IMR-90 (cell line): ENCODE measurements around the gene CNPY1. TPM values are rescaled to one million over a fixed set of nuclear protein-coding genes. Genes with fewer than 3 reads are reported as not detected.

Source experiments
- ATAC-seq: fragments of 200-7000 bp; cut with Tn5 transposase; 2 replicates; pipeline ENCODE4 v1.9.1; 2020; ENCODE audit warnings: low read depth, mild to moderate bottlenecking, moderate library complexity
- BruUV-seq: library from RNA; stranded (reverse); fragments of 400-500 nt; replicated peaks from 2 replicates; lab custom pipeline; 2021; lab: Mats Ljungman, UMichigan
- CTCF ChIA-PET: fragments of 300-600 bp; formaldehyde crosslinking; extraction: SDS; loops from one replicate; lab custom pipeline; 2021; ENCODE audit warnings: antibody characterized with exemption; lab: Yijun Ruan, JAX
- POLR2A ChIA-PET: fragments of 300-600 bp; sonication (Branson Sonifier 250); formaldehyde crosslinking; loops from one replicate; lab custom pipeline; 2022; ENCODE audit warnings: antibody characterized with exemption; ENCODE audit not compliant: unreplicated experiment; lab: Charles Lee
- DNase-seq: peaks from one replicate; pipeline ENCODE4 v3.0.0; 2013
- H2AFZ ChIP-seq: replicated peaks from 2 replicates; pipeline ENCODE3; 2013; ENCODE audit warnings: low read length, mild to moderate bottlenecking; ENCODE audit not compliant: poor library complexity
- H2AK5ac ChIP-seq: 2 replicates; pipeline ENCODE4 v1.6.1; 2013; ENCODE audit warnings: low read depth, low read length, inconsistent platforms
- H2AK9ac ChIP-seq: replicated peaks from 2 replicates; pipeline ENCODE3; 2013; ENCODE audit warnings: mild to moderate bottlenecking, low read depth, low read length, moderate library complexity; ENCODE audit not compliant: poor library complexity
- H2BK120ac ChIP-seq: 2 replicates; pipeline ENCODE4 v1.6.1; 2013; ENCODE audit warnings: low read depth, low read length, inconsistent platforms
- H2BK15ac ChIP-seq: 3 replicates; pipeline ENCODE4 v1.6.1; 2013; ENCODE audit warnings: low read depth, low read length, inconsistent platforms
- H2BK20ac ChIP-seq: 2 replicates; pipeline ENCODE4 v1.6.1; 2013; ENCODE audit warnings: low read depth, mild to moderate bottlenecking, inconsistent platforms, low read length, moderate library complexity
- H2BK5ac ChIP-seq: 2 replicates; pipeline ENCODE4 v1.6.1; 2013; ENCODE audit warnings: mild to moderate bottlenecking, low read depth, low read length, inconsistent platforms; ENCODE audit not compliant: poor library complexity, severe bottlenecking
- H3K14ac ChIP-seq: replicated peaks from 2 replicates; pipeline ENCODE4 v1.6.1; 2013; ENCODE audit warnings: low read depth, low read length, inconsistent platforms
- H3K18ac ChIP-seq: 2 replicates; pipeline ENCODE4 v1.6.1; 2013; ENCODE audit warnings: low read depth, low read length, control low read depth
- H3K23ac ChIP-seq: 2 replicates; pipeline ENCODE4 v1.6.1; 2013; ENCODE audit warnings: low read depth, low read length, inconsistent platforms
- H3K27ac ChIP-seq: 2 replicates; pipeline ENCODE4 v1.5.1; 2013; ENCODE audit warnings: mild to moderate bottlenecking, control low read depth, low read length; ENCODE audit not compliant: insufficient read depth
- H3K27me3 ChIP-seq: 2 replicates; pipeline ENCODE4 v1.6.1; 2013; ENCODE audit warnings: low read length; ENCODE audit not compliant: control insufficient read depth, insufficient read depth
- H3K36me3 ChIP-seq: 2 replicates; pipeline ENCODE4 v1.6.1; 2013; ENCODE audit warnings: low read length, mixed read lengths; ENCODE audit not compliant: control insufficient read depth, insufficient read depth
- H3K4ac ChIP-seq: 2 replicates; pipeline ENCODE4 v1.6.1; 2013; ENCODE audit warnings: low read depth, low read length, inconsistent platforms
- H3K4me1 ChIP-seq: 2 replicates; pipeline ENCODE4 v1.6.1; 2013; ENCODE audit warnings: low read length, mixed read lengths; ENCODE audit not compliant: control insufficient read depth, insufficient read depth
- H3K4me2 ChIP-seq: 2 replicates; pipeline ENCODE4 v1.6.1; 2013; ENCODE audit warnings: low read depth, mild to moderate bottlenecking, control low read depth, low read length, moderate library complexity
- H3K4me3 ChIP-seq: 2 replicates; pipeline ENCODE4 v1.5.1; 2013; ENCODE audit warnings: low read depth, mild to moderate bottlenecking, control low read depth, low read length, moderate library complexity; ENCODE audit not compliant: insufficient read depth
- H3K56ac ChIP-seq: 2 replicates; pipeline ENCODE4 v1.6.1; 2013; ENCODE audit warnings: low read length, inconsistent platforms; ENCODE audit not compliant: insufficient read depth; ENCODE audit errors: extremely low read depth
- H3K79me1 ChIP-seq, 2 experiments: 2 replicates each; pipeline ENCODE4 v1.6.1; 2013; ENCODE audit warnings: low read length in 2 of 2, inconsistent platforms in 1 of 2, low read depth in 1 of 2
- H3K9ac ChIP-seq: 2 replicates; pipeline ENCODE4 v1.6.1; 2013; ENCODE audit warnings: low read depth, low read length, control low read depth
- H3K9me1 ChIP-seq: 2 replicates; pipeline ENCODE4 v1.6.1; 2013; ENCODE audit warnings: low read length, inconsistent platforms; ENCODE audit not compliant: insufficient read depth
- H3K9me3 ChIP-seq: 2 replicates; pipeline ENCODE4 v1.6.1; 2013; ENCODE audit warnings: low read length; ENCODE audit not compliant: control insufficient read depth, insufficient read depth
- H4K20me1 ChIP-seq: 2 replicates; pipeline ENCODE4 v1.6.1; 2013; ENCODE audit warnings: low read length, inconsistent platforms; ENCODE audit not compliant: insufficient read depth
- H4K5ac ChIP-seq: 2 replicates; pipeline ENCODE4 v1.6.1; 2013; ENCODE audit warnings: mild to moderate bottlenecking, low read depth, low read length, control low read depth
- H4K8ac ChIP-seq, 2 experiments: 2 replicates each; pipeline ENCODE4 v1.6.1; 2013; ENCODE audit warnings: low read depth in 2 of 2, low read length in 2 of 2, control low read depth in 1 of 2, inconsistent platforms in 1 of 2
- H4K91ac ChIP-seq: 2 replicates; pipeline ENCODE4 v1.6.1; 2013; ENCODE audit warnings: low read depth, low read length, inconsistent platforms; ENCODE audit not compliant: insufficient read depth
- BHLHE40 ChIP-seq: fragments of 150-350 bp; IDR thresholded peaks from 2 replicates; pipeline ENCODE4 v1.6.1; 2016; ENCODE audit warnings: mild to moderate bottlenecking, low read depth, low read length
- CTCF ChIP-seq: conservative IDR thresholded peaks from 2 replicates; pipeline ENCODE4 v1.5.1; 2012; ENCODE audit warnings: mild to moderate bottlenecking, low read depth, low read length, improper control_type of control experiment
- MAFK ChIP-seq: IDR thresholded peaks from 2 replicates; pipeline ENCODE4 v1.6.1; 2012; ENCODE audit warnings: low read depth, low read length, improper control_type of control experiment
- MXI1 ChIP-seq: IDR thresholded peaks from 2 replicates; pipeline ENCODE4 v1.6.1; 2012; ENCODE audit warnings: low read depth, mild to moderate bottlenecking, low read length, moderate library complexity, borderline replicate concordance
- NFE2L2 ChIP-seq: fragments of 150-350 bp; IDR thresholded peaks from 2 replicates; pipeline ENCODE4 v1.6.1; 2016; ENCODE audit warnings: low read depth, mild to moderate bottlenecking, low read length
- RAD21 ChIP-seq: IDR thresholded peaks from 2 replicates; pipeline ENCODE4 v1.6.1; 2012; ENCODE audit warnings: low read length, improper control_type of control experiment
- WGBS, 2 experiments: methylation state at CpG; one replicate each; pipeline versions ENCODE4 v1.1.5 to v1.1.7; 2013; ENCODE audit warnings: missing lambda C conversion rate in 2 of 2; ENCODE audit not compliant: insufficient read length in 1 of 2; ENCODE audit errors: extremely low coverage in 2 of 2; 5-methylcytosine and 5-hydroxymethylcytosine counted together
- dilution Hi-C: fragments of 300-500 bp; cut with HindIII; formaldehyde crosslinking; loops from one replicate; pipeline ENCODE4 v1.14.3; 2018; ENCODE audit warnings: low sequenced_read_pairs; ENCODE audit not compliant: unreplicated experiment
- in situ Hi-C: fragments of 300-500 bp; cut with MboI; formaldehyde crosslinking; loops from 3 replicates; pipeline ENCODE4 v1.14.3; 2019; ENCODE audit warnings: low sequenced_read_pairs, inconsistent platforms, mixed read lengths
- intact Hi-C: fragments of 100-400 bp; cut with micrococcal nuclease; formaldehyde crosslinking; loops from 2 replicates; pipeline ENCODE4 v1.10.0; 2022
- polyA plus RNA-seq, 3 experiments: library from polyadenylated mRNA; depleted of rRNA; stranded (reverse); fragments of >200 nt; gene quantifications; 2 replicates each; pipeline ENCODE4 v1.2.3, GENCODE V29; 2012; ENCODE audit warnings: low replicate concordance in 1 of 3
- total RNA-seq: library from RNA; depleted of rRNA; stranded (reverse); fragments of >200 nt; gene quantifications from 2 replicates; pipeline ENCODE4 v1.2.3, GENCODE V29; 2012
- TF ChIP-seq, protein P1 (sequence below): fragments of 150-350 bp; IDR thresholded peaks from 2 replicates; pipeline ENCODE4 v1.6.1; 2016; ENCODE audit warnings: low read depth, mild to moderate bottlenecking, low read length, moderate library complexity, borderline replicate concordance
- TF ChIP-seq, protein P2 (sequence below): fragments of 150-350 bp; IDR thresholded peaks from 2 replicates; pipeline ENCODE4 v1.6.1; 2017; ENCODE audit warnings: mild to moderate bottlenecking, antibody characterized with exemption, low read length, low read depth

Gene CNPY1
- total and polyA plus RNA-seq, 2 of the 4 experiments (the other 2 are of a cell fraction) = not detected

DNA sequence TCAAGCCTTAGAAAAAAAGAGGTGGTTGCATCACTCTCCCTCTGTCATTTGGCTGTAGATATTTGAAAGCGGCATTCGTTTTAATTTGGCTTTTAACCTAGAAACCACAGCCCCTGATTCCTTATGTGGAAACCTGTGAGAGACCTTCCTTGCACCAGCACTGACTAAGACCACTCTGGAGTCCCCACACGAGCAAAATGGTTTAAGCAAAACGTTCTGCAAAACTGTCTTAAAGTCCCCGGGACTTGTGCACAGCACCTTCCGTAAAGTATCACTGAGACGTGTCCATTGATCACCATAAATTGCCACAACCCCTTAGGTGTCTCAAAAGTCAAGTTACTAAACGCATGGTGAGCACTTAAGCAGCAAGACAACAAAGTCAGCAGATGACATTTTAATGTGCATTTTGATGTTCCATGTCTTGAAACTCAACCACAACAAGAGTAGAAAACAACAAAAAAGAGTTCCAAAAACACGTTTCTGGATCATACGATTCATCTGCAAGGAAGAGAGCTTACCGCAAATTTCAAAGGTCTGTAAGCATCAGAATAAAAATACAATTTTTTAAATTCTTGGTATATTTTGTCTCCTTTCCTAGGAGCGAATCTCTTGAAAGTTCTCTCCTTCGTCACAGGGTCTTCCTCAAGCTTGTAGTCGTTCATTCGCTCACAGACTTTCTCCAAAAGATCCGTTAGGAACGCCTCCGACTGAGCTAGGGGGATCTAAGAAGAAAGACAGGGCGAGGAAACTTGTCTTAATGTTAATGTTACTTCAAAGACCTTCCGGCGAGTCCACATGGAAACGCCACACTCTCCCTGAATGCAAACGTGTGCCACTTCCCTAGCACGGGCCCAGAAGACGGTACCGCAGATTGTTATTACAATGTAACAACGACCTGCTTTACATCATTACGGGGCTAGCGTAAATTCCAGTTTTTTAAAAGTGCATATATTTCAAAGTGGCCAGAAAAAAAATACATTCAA, 37.7 kb downstream of the CNPY1 start:
- H3K79me1 ChIP-seq = no peaks in the 10 kb centered on the region
- no peak overlapping the region for H3K9ac ChIP-seq
- H4K91ac ChIP-seq = no peak overlapping the region
- no peak overlapping the region for H2AK5ac ChIP-seq
- H3K36me3 ChIP-seq = no peaks in the 10 kb centered on the region
- no peak overlapping the region for H4K5ac ChIP-seq
- H2BK5ac ChIP-seq = no peak overlapping the region
- no peak for DNase-seq
- no peak overlapping the region for H3K4me3 ChIP-seq
- no peaks in the 10 kb centered on the region for H3K4me1 ChIP-seq
- H3K27ac ChIP-seq = no peak overlapping the region
- H2BK15ac ChIP-seq = no peak overlapping the region
- no peak overlapping the region for H2AFZ ChIP-seq
- H2BK20ac ChIP-seq = no peak overlapping the region
- TF ChIP-seq MXI1 (no peak), MAFK (no peak), BHLHE40 (no peak), NFE2L2 (no peak), RAD21 (no peak), CTCF (no peak)
- TF ChIP-seq, protein P1, sequence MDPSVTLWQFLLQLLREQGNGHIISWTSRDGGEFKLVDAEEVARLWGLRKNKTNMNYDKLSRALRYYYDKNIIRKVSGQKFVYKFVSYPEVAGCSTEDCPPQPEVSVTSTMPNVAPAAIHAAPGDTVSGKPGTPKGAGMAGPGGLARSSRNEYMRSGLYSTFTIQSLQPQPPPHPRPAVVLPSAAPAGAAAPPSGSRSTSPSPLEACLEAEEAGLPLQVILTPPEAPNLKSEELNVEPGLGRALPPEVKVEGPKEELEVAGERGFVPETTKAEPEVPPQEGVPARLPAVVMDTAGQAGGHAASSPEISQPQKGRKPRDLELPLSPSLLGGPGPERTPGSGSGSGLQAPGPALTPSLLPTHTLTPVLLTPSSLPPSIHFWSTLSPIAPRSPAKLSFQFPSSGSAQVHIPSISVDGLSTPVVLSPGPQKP = no peak
- TF ChIP-seq, protein P2, sequence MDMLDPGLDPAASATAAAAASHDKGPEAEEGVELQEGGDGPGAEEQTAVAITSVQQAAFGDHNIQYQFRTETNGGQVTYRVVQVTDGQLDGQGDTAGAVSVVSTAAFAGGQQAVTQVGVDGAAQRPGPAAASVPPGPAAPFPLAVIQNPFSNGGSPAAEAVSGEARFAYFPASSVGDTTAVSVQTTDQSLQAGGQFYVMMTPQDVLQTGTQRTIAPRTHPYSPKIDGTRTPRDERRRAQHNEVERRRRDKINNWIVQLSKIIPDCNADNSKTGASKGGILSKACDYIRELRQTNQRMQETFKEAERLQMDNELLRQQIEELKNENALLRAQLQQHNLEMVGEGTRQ = no peak
- in situ Hi-C loops (no loop called here), dilution Hi-C loops (no loop called here), intact Hi-C loops (no loop called here)
- no peaks in the 10 kb centered on the region for H4K20me1 ChIP-seq
- no peak overlapping the region for H3K4ac ChIP-seq
- ATAC-seq = no peak
- ChIA-PET CTCF (interaction anchor here (0.6 kb wide), 1 partner anchor 1016 kb away, joined by 6 read pairs; no protein-coding TSS in a partner anchor), POLR2A (no interaction called here)
- peaks cover 45% of the 10 kb centered on the region for H3K27me3 ChIP-seq
- H3K23ac ChIP-seq = no peak overlapping the region
- WGBS, 2 experiments = 3% methylated on average over 4 of the region's 29 CpGs; no CpG with 5 or more reads in 1 of the 2 experiments
- no peaks in the 10 kb centered on the region; the same call in 1 of the 2 replicates for H3K9me3 ChIP-seq
- no peak overlapping the region for H3K18ac ChIP-seq
- no peak overlapping the region for H3K4me2 ChIP-seq
- no peak overlapping the region for H2AK9ac ChIP-seq
- H3K56ac ChIP-seq = no peak overlapping the region
- H3K9me1 ChIP-seq = no peaks in the 10 kb centered on the region
- H4K8ac ChIP-seq = no peak overlapping the region
- BruUV-seq = no TSS peak
- H2BK120ac ChIP-seq = no peak overlapping the region
- H3K14ac ChIP-seq = no peak overlapping the region
